Measurements from ENCODE around the gene STK26. TPM values are rescaled to one million over a fixed set of nuclear protein-coding genes. Genes with fewer than 3 reads are reported as not detected.

The STK26 gene
- total and polyA plus RNA-seq, 2 of the 4 experiments (the other 2 are of a cell fraction), result 0.17 to 0.18 TPM

DNA sequence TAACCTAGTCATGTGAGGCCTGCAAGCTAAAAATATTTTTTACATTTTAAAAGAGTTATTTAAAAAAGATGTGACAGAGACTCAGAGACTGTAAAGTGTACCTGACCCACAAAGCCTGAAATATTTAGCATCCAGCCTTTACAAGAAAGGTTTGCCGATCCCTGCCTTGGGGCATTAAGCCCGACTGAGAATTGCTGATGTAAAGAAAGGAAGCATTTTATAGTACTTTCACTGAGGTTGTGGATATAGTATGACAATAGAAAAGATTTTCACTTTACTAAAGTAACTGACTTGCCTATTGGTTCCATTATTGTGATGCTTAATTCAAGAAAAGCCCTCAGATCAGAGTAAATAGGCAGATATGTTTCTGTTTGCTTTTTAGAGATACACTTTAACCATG is 17.0 kb downstream of the STK26 start:
- H3K36me3 ChIP-seq (ENCODE audit: control insufficient read depth, insufficient read depth, low read length), result no peaks in the 10 kb centered on the region
- no peak overlapping the region for H2AFZ ChIP-seq (replicated peaks; ENCODE audit: low read length, poor library complexity)
- no peak for DNase-seq
- peaks cover 1% of the 10 kb centered on the region; the same call in 1 of the 2 replicates for H3K27me3 ChIP-seq (ENCODE audit: control insufficient read depth, insufficient read depth, low read length)
- H2AK5ac ChIP-seq (ENCODE audit: low read depth, low read length), result no peak overlapping the region
- H3K9me3 ChIP-seq (ENCODE audit: control insufficient read depth, insufficient read depth, low read length), result no peaks in the 10 kb centered on the region
- H3K4me3 ChIP-seq (ENCODE audit: insufficient read depth, low read depth, low read length), result no peak overlapping the region
- H3K23ac ChIP-seq (ENCODE audit: low read depth, low read length), result no peak overlapping the region
- intact Hi-C loops (cut with micrococcal nuclease), result no loop called here
- no peak overlapping the region for H4K91ac ChIP-seq (ENCODE audit: insufficient read depth, low read depth, low read length)
- no peak for TF ChIP-seq MXI1 (IDR thresholded peaks at IDR 0.05; ENCODE audit: borderline replicate concordance, low read depth, low read length)
- TF ChIP-seq CTCF (conservative IDR thresholded peaks at IDR 0.05; ENCODE audit: low read depth, low read length), result no peak
- no peak for TF ChIP-seq RAD21 (IDR thresholded peaks at IDR 0.05; ENCODE audit: low read length)
- TF ChIP-seq, protein P1, sequence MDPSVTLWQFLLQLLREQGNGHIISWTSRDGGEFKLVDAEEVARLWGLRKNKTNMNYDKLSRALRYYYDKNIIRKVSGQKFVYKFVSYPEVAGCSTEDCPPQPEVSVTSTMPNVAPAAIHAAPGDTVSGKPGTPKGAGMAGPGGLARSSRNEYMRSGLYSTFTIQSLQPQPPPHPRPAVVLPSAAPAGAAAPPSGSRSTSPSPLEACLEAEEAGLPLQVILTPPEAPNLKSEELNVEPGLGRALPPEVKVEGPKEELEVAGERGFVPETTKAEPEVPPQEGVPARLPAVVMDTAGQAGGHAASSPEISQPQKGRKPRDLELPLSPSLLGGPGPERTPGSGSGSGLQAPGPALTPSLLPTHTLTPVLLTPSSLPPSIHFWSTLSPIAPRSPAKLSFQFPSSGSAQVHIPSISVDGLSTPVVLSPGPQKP (IDR thresholded peaks at IDR 0.05; ENCODE audit: borderline replicate concordance, low read depth, low read length), result no peak
- no peak for TF ChIP-seq FOS (IDR thresholded peaks at IDR 0.05; ENCODE audit: low read depth, low read length)
- no peak for TF ChIP-seq RCOR1 (IDR thresholded peaks at IDR 0.05; ENCODE audit: insufficient replicate concordance, low read length)
- no peak for TF ChIP-seq BHLHE40 (IDR thresholded peaks at IDR 0.05; ENCODE audit: low read depth, low read length)
- no peak for TF ChIP-seq POLR2A (IDR thresholded peaks at IDR 0.05; ENCODE audit: low read depth, low read length)
- no peak for TF ChIP-seq CHD1 (IDR thresholded peaks at IDR 0.05; ENCODE audit: low read depth, low read length)
- no peak for TF ChIP-seq SMC3 (IDR thresholded peaks at IDR 0.05; ENCODE audit: low read depth, low read length)
- TF ChIP-seq RFX5 (IDR thresholded peaks at IDR 0.05; ENCODE audit: low read depth, low read length), result no peak
- no peak for TF ChIP-seq MAZ (IDR thresholded peaks at IDR 0.05; ENCODE audit: borderline replicate concordance, low read depth, low read length)
- TF ChIP-seq CEBPB (IDR thresholded peaks at IDR 0.05; ENCODE audit: low read depth, low read length), result no peak
- TF ChIP-seq MAFK (IDR thresholded peaks at IDR 0.05; ENCODE audit: low read depth, low read length), result no peak
- TF ChIP-seq, protein P2, sequence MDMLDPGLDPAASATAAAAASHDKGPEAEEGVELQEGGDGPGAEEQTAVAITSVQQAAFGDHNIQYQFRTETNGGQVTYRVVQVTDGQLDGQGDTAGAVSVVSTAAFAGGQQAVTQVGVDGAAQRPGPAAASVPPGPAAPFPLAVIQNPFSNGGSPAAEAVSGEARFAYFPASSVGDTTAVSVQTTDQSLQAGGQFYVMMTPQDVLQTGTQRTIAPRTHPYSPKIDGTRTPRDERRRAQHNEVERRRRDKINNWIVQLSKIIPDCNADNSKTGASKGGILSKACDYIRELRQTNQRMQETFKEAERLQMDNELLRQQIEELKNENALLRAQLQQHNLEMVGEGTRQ (IDR thresholded peaks at IDR 0.05; ENCODE audit: low read depth, low read length), result no peak
- TF ChIP-seq NFE2L2 (IDR thresholded peaks at IDR 0.05; ENCODE audit: low read depth, low read length), result no peak
- H2BK5ac ChIP-seq (ENCODE audit: low read depth, low read length, poor library complexity, severe bottlenecking), result no peak overlapping the region
- H3K56ac ChIP-seq (ENCODE audit: extremely low read depth, insufficient read depth, low read length), result no peak overlapping the region
- BruUV-seq (replicated peaks), result no TSS peak
- no peak for ATAC-seq (ENCODE audit: low read depth)
- no peak overlapping the region for H3K9ac ChIP-seq (ENCODE audit: low read depth, low read length)
- H2BK20ac ChIP-seq (ENCODE audit: low read depth, low read length), result no peak overlapping the region
- dilution Hi-C loops (cut with HindIII; ENCODE audit: low sequenced_read_pairs, unreplicated experiment), result no loop called here
- no peak overlapping the region for H2AK9ac ChIP-seq (replicated peaks; ENCODE audit: low read depth, low read length, poor library complexity)
- no peaks in the 10 kb centered on the region for H3K4me1 ChIP-seq (ENCODE audit: control insufficient read depth, insufficient read depth, low read length)
- no peak overlapping the region for H4K8ac ChIP-seq (ENCODE audit: low read depth in 2 of 2, low read length in 2 of 2)
- H4K20me1 ChIP-seq (ENCODE audit: insufficient read depth, low read length), result no peaks in the 10 kb centered on the region
- no peak overlapping the region for H3K4ac ChIP-seq (ENCODE audit: low read depth, low read length)
- H3K9me1 ChIP-seq (ENCODE audit: insufficient read depth, low read length), result no peaks in the 10 kb centered on the region
- H2BK120ac ChIP-seq (ENCODE audit: low read depth, low read length), result no peak overlapping the region
- no peak overlapping the region for H3K4me2 ChIP-seq (ENCODE audit: low read depth, low read length)
- no peak overlapping the region for H4K5ac ChIP-seq (ENCODE audit: low read depth, low read length)
- ChIA-PET CTCF (no interaction called here), POLR2A (ENCODE audit: unreplicated experiment) (no interaction called here)
- H3K79me1 ChIP-seq (ENCODE audit: low read depth in 1 of 2, low read length in 2 of 2), result no peaks in the 10 kb centered on the region
- H3K27ac ChIP-seq (ENCODE audit: insufficient read depth, low read length), result no peak overlapping the region
- no peak overlapping the region for H2BK15ac ChIP-seq (ENCODE audit: low read depth, low read length)
- in situ Hi-C loops (cut with MboI; ENCODE audit: low sequenced_read_pairs), result no loop called here
- no peak overlapping the region for H3K18ac ChIP-seq (ENCODE audit: low read depth, low read length)
- WGBS, 2 experiments (ENCODE audit: extremely low coverage in 2 of 2, insufficient read length in 1 of 2), result no CpG with 5 or more reads among the region's 2 CpGs
- H3K14ac ChIP-seq (replicated peaks; ENCODE audit: low read depth, low read length), result no peak overlapping the region
